ENCODE results near the gene LHFPL6. TPM values are rescaled to one million over a fixed set of nuclear protein-coding genes. Genes with fewer than 3 reads are reported as not detected.

LHFPL6 gene
- total RNA-seq, 1 donor from 2014 or later = 24.1 TPM

- DNase-seq (ENCODE audit: low read depth, low spot score) = no peak
Measured at GRCh38 chr13:39389013-39389412, 214.0 kb downstream of the LHFPL6 start.

- no peak for DNase-seq (ENCODE audit: low read depth, low spot score)
Measured at GRCh38 chr13:39385621-39386231, 217.3 kb downstream of the LHFPL6 start.

GRCh38 chr13:39385154-39385553, 217.8 kb downstream of the LHFPL6 start:
- no peak for DNase-seq (ENCODE audit: low read depth, low spot score)

- DNase-seq (ENCODE audit: low read depth, low spot score) = no peak
Measured at GRCh38 chr13:39381456-39381855, 221.5 kb downstream of the LHFPL6 start.

DNA sequence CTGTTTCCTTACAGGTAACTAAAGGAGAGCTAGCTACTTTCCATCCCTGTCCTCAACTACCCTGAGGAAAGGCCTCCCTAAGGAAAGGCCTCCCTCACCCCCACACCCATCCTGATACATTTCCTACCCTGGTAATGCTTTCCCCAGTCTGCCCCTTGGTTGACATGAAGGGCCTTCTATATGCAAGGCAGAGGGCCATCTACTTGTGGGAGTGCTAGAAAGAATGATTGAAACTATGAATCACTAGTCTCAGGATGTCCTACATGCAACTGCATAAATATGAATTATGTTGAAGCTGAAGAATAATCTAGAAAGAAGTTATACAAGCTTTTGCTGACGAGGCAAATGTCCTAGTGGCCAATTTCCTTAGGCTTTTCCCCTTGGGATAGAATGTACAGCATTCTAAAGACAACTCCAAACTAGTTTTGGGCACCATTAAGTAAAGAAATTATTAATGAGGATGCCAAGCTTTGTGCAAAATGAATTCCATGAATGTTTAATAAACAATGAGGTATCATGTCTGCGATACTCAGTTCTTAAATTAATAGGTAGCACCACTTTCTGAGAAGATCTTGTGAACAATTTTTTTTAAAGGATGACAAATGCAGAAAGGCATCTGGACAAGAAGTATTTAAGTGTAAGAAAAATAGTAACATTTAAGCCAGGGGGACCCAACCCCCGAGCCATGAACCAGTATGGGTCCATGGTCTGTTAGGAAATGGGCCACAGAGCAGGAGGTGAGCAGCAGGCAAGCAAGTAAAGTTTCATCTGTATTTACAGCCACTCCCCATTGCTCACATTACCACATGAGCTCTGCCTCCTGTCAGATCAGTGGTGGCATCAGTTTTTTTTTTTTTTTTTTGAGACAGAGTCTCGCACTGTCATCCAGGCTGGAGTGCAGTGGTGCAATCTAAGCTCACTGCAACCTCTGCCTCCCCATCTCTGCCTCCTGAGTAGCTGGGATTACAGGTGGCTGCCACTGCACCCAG, 223.0 kb downstream of the LHFPL6 start:
- no peak for DNase-seq (ENCODE audit: low read depth, low spot score)

GRCh38 chr13:39379118-39379517, 223.9 kb downstream of the LHFPL6 start:
- no peak for DNase-seq (ENCODE audit: low read depth, low spot score)

GRCh38 chr13:39378306-39378705, 224.7 kb downstream of the LHFPL6 start:
- DNase-seq (ENCODE audit: low read depth, low spot score) = no peak

GRCh38 chr13:39377699-39378098, 225.3 kb downstream of the LHFPL6 start:
- no peak for DNase-seq (ENCODE audit: low read depth, low spot score)

DNA sequence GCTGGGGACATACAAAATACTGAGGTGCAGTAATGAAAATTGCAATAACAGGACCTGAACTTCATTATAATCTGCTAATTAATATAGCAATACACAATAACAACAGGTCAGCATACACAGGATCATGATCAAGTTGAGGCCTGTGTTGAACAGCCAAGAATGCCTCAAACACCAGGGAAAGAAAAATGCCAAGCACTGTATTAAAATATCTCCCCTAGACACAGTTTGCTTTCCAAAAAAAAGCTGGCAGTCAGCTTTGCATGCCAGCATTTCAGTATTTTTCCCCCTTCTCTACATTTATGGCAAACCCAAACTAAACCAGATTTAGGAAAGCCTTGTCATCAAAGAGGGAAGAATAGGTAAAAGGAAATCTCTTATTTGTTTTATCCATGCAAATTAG, 226.9 kb downstream of the LHFPL6 start:
- no peak for DNase-seq (ENCODE audit: low read depth, low spot score)

DNA sequence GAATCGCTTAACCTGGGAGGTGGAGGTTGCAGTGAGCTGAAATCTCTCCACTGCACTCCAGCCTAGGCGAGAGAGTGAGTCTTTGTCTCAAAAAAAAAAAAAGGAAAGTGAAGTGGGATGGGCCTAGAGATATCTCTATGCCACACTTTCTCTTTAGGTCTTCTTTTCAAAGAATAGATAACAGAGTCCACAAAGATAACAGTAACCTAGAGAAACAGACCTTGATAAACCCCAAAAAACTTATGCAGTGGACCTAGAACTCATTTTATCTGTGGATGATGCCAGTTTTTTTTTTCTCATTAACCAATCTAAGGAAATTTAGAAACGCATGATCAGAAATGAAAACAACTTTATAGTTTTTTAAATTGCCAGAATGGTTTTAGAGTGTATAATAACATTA, 227.4 kb downstream of the LHFPL6 start:
- no peak for DNase-seq (ENCODE audit: low read depth, low spot score)

GRCh38 chr13:39374741-39375189, 228.2 kb downstream of the LHFPL6 start:
- no peak for DNase-seq (ENCODE audit: low read depth, low spot score)

DNA sequence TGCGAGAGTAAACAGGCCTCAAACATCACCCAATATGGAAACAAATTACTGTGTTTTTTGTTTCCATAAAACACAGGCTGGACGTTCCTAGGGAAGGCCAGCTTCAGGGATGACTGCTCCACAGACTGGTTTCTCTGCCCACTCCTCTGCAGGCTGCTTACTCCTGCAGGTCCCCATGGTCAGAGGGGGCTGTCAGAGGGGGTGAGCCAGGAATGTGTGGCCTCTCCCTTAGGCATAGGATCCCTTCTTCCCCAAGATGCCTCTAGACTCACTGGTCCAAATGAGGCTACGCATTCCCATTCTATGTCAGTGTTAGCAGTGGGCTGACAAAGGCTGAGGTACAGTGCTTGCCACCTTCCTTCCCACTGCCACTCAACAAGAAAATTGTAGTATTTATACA, 229.8 kb downstream of the LHFPL6 start:
- DNase-seq (ENCODE audit: low read depth, low spot score) = no peak

DNA sequence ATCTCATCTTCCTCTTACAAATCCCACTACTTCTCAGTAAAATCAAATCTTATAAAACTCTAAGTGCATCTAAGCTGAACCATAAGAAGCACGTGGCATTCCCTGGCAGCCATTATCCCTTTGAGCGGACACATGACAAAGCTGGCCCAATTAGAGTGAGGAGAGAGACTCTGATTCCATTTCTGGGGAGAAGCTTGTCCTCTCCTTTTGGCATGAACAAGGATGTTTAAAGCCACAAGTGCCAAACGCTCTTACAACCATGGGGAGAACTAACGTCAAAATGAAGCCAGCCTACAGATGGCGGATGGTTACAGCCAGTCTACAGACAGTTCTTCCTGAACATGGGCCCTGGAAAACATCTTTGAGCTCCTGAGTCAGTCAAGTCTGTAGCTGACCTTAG, 231.3 kb downstream of the LHFPL6 start:
- no peak for DNase-seq (ENCODE audit: low read depth, low spot score)

- no peak for DNase-seq (ENCODE audit: low read depth, low spot score)
Measured at GRCh38 chr13:39370554-39370953, 232.4 kb downstream of the LHFPL6 start.

DNA sequence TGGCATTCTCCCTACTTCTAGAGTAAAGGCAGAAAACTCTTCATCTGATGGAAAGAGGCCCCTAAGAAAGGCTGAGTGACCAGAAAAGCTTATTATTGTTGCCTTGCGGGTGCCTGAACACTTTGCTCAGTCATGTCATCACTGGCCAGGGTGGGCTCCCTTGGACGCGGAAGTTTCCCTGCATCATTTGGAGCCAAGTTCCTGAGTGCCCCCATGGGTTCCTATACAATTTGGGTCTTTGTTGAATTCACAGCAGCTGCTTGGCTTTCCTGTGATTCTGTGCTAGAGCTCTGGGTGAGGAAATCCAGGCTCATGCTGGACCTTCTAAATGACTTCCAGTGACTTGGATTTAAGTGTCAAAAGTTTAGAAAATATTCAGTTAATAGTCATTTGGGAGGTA, 232.9 kb downstream of the LHFPL6 start:
- DNase-seq (ENCODE audit: low read depth, low spot score) = no peak

DNA sequence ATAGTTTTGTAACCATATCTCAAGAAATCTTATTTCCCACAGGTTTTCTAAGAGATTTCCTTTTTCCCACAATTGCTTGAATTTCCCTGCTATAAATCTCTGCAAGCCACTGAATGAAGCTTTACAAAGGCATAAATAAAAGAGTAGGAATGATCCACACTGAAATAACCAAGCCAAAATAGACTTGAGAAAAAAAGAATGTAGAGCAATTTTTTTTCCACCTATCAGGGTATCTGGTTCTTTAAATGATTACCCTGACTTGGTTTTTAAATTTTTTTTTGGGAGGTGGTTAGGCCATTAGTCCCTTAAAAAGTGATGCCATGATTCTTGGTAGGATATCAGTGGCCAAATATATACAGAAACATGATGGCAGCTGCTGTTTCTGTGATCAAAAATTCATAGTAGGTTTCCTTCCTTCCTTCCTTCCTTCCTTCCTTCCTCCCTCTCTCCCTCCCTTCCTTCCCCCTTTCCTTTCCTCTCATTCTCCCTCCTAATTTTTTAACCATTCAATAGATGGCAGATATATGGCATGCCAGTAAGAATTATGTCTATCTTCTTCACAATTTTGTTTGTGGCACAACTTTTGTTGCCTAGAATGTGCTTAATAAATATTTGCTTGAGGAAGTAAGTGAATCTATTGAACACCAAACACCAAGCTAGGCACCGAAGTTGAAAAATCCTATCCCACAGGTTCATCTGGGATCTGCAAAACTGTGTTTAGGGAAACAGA, 233.7 kb downstream of the LHFPL6 start:
- no peak for DNase-seq (ENCODE audit: low read depth, low spot score)

- no peak for DNase-seq (ENCODE audit: low read depth, low spot score)
Measured at GRCh38 chr13:39365879-39366278, 237.1 kb downstream of the LHFPL6 start.

DNA sequence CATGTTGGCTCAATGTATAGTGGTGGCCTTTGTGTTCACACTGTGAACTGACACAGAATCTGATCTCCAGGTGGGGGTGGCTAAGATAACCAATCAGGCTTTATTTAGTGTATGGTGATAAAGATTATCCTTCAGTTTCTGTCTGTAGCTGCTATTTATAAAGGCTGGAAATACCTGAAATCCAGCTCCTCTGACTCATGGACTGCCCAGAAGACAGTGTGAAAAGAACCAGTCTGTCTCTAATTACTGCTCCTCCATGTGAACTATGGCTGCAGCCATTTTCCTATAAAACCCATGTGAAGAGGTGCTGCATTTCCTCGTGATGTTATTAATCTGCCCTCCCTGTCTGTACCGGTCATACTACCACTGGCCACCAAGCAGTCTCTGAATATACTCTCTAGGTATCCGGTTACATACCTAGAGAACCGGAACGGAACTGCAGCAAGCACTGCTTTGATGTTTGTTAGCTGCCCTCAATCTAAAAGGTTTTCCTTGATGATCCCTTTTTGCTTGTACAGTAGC, 238.0 kb downstream of the LHFPL6 start:
- DNase-seq (ENCODE audit: low read depth, low spot score) = no peak

DNA sequence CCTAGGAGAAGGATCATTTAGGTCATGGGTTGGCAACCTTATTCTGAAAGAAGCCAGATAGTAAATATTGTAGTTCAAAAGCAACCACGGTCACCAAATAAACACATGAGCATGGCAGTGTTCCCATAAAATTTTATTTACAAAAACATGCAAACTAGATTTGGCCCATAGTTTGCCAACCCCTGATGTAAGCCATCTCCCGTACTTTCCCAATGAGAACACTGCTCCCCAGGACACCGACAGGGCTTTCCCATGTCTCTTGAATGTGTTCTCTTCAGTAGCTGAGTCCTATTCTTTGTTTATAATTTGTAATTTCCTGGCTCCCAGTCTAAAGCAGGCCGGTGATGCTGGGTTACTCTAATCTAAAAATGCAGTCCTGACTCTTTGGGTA, 239.6 kb downstream of the LHFPL6 start:
- DNase-seq (ENCODE audit: low read depth, low spot score) = no peak

DNA sequence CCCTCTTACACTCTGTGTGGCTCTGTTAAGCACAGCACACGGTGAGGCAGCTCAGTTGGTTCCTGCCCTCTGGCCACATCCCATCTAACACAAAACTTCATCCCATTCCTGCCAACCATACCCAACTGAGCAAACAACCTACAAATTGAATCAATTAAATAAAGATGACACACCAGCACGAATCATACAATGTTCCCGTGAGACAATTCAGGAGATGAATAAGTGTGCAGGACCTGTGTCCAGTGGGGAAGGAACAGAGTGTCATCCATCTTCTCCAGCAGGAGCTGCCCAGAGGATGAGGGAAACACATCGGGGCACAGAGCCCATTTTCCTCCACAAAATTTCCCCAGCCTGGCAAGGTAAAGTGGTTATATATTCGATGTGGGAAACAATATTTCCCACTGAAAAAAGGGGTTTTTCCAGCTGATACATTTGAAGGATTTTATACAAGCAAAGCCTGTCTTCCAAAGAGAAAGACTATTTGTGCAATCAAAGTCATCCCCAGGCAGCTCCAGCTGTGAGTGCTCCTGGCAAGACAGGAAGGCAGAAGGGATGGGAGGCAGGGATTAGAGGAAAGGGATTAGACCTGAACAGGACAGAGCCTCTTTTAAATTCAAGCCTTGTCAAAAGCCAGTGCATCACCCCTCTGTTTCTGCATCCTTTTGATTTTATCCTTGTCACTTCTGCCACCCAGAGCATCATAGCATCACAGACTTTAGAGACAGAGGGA, 240.2 kb downstream of the LHFPL6 start:
- no peak for DNase-seq (ENCODE audit: low read depth, low spot score)

GRCh38 chr13:39353988-39354387, 249.0 kb downstream of the LHFPL6 start:
- no peak for DNase-seq (ENCODE audit: low read depth, low spot score)
